ENCODE data around the gene CDK14. TPM values are rescaled to one million over a fixed set of nuclear protein-coding genes. Genes with fewer than 3 reads are reported as not detected.

CDK14 gene
- total RNA-seq, 1 donor from 2014 or later = 64.6 TPM

- no peak for DNase-seq (ENCODE audit: low spot score in 2 of 2, unreplicated experiment in 2 of 2)
- peaks cover 11% of the 10 kb centered on the region for H3K4me1 Mint-ChIP-seq
- H3K9me3 Mint-ChIP-seq = no peaks in the 10 kb centered on the region
- H3K27ac Mint-ChIP-seq = no peak overlapping the region
- no peaks in the 10 kb centered on the region for H3K36me3 Mint-ChIP-seq
- no peaks in the 10 kb centered on the region for H3K27me3 Mint-ChIP-seq (ENCODE audit: low read depth)
- no peak for TF ChIP-seq CTCF (IDR thresholded peaks at IDR 0.05; ENCODE audit: unreplicated experiment)
- no peak overlapping the region for H3K4me3 Mint-ChIP-seq
Observed at GRCh38 chr7:90892213-90892612, 296.1 kb downstream of the CDK14 start.

- no peaks in the 10 kb centered on the region for H3K9me3 Mint-ChIP-seq
- H3K27me3 Mint-ChIP-seq (ENCODE audit: low read depth) = no peaks in the 10 kb centered on the region
- TF ChIP-seq CTCF (IDR thresholded peaks at IDR 0.05; ENCODE audit: unreplicated experiment) = no peak
Observed at GRCh38 chr7:90894122-90894521, 298.0 kb downstream of the CDK14 start.

GRCh38 chr7:90896458-90896857, 300.3 kb downstream of the CDK14 start:
- no peak overlapping the region for H3K4me3 Mint-ChIP-seq
- no peak for TF ChIP-seq CTCF (IDR thresholded peaks at IDR 0.05; ENCODE audit: unreplicated experiment)
- no peak for DNase-seq (ENCODE audit: low spot score in 2 of 2, unreplicated experiment in 2 of 2)
- H3K27me3 Mint-ChIP-seq (ENCODE audit: low read depth) = no peaks in the 10 kb centered on the region
- no peak overlapping the region for H3K27ac Mint-ChIP-seq
- peaks cover 2% of the 10 kb centered on the region for H3K36me3 Mint-ChIP-seq
- H3K9me3 Mint-ChIP-seq = no peaks in the 10 kb centered on the region
- no peaks in the 10 kb centered on the region for H3K4me1 Mint-ChIP-seq

More at GRCh38 chr7:90894122-90894521, 298.0 kb downstream of the CDK14 start:
- H3K27ac Mint-ChIP-seq = no peak overlapping the region
- no peak for DNase-seq (ENCODE audit: low spot score in 2 of 2, unreplicated experiment in 2 of 2)
- H3K4me1 Mint-ChIP-seq = peaks cover 5% of the 10 kb centered on the region
- no peaks in the 10 kb centered on the region for H3K36me3 Mint-ChIP-seq
- H3K4me3 Mint-ChIP-seq = no peak overlapping the region

GRCh38 chr7:90897961-90898469, 301.9 kb downstream of the CDK14 start:
- Mint-ChIP-seq H3K9me3 (peaks cover 3% of the 10 kb centered on the region), H3K36me3 (peaks cover 8% of the 10 kb centered on the region), H3K27ac (no peak overlapping the region), H3K27me3 (ENCODE audit: low read depth) (no peaks in the 10 kb centered on the region), H3K4me3 (no peak overlapping the region), H3K4me1 (no peaks in the 10 kb centered on the region)
- DNase-seq (ENCODE audit: low spot score in 2 of 2, unreplicated experiment in 2 of 2) = no peak
- TF ChIP-seq CTCF (IDR thresholded peaks at IDR 0.05; ENCODE audit: unreplicated experiment) = no peak

GRCh38 chr7:90900628-90901356, 304.7 kb downstream of the CDK14 start:
- Mint-ChIP-seq H3K27ac (no peak overlapping the region), H3K27me3 (ENCODE audit: low read depth) (no peaks in the 10 kb centered on the region), H3K9me3 (peaks cover 3% of the 10 kb centered on the region), H3K4me1 (no peaks in the 10 kb centered on the region), H3K36me3 (peaks cover 8% of the 10 kb centered on the region), H3K4me3 (no peak overlapping the region)
- no peak for TF ChIP-seq CTCF (IDR thresholded peaks at IDR 0.05; ENCODE audit: unreplicated experiment)
- DNase-seq (ENCODE audit: low spot score in 2 of 2, unreplicated experiment in 2 of 2) = no peak
